Kidney epithelial cell (primary cell): ENCODE data around the gene PTPRT. TPM values are rescaled to one million over a fixed set of nuclear protein-coding genes. Genes with fewer than 3 reads are reported as not detected.

Experiments
- DNase-seq: peaks from one replicate; pipeline ENCODE4 v3.0.0-alpha.2; 2010; ENCODE audit warnings: low read depth
- H3K27me3 ChIP-seq: 2 replicates; pipeline ENCODE4 v1.6.0; 2011; ENCODE audit warnings: low read length; ENCODE audit not compliant: control insufficient read depth, insufficient read depth
- H3K36me3 ChIP-seq: 2 replicates; pipeline ENCODE4 v1.5.1; 2011; ENCODE audit warnings: low read length; ENCODE audit not compliant: control insufficient read depth, insufficient read depth
- H3K4me3 ChIP-seq: 2 replicates; pipeline ENCODE4 v1.5.1; 2011; ENCODE audit warnings: low read depth, mild to moderate bottlenecking, control low read depth, low read length
- total RNA-seq: library from RNA; depleted of rRNA; stranded (reverse); fragments of >200 nt; gene quantifications from 2 replicates; pipeline ENCODE4 v1.2.3, GENCODE V29; 2015
- TF ChIP-seq, protein P1 (sequence below): IDR thresholded peaks from 2 replicates; pipeline ENCODE4 v1.5.1; 2011; ENCODE audit warnings: mild to moderate bottlenecking, moderate library complexity, low read length, control low read depth, inconsistent platforms; ENCODE audit not compliant: insufficient read depth, poor library complexity, severe bottlenecking

The PTPRT gene
- total RNA-seq, 1 donor from 2014 or later, result 0.25 TPM

DNA sequence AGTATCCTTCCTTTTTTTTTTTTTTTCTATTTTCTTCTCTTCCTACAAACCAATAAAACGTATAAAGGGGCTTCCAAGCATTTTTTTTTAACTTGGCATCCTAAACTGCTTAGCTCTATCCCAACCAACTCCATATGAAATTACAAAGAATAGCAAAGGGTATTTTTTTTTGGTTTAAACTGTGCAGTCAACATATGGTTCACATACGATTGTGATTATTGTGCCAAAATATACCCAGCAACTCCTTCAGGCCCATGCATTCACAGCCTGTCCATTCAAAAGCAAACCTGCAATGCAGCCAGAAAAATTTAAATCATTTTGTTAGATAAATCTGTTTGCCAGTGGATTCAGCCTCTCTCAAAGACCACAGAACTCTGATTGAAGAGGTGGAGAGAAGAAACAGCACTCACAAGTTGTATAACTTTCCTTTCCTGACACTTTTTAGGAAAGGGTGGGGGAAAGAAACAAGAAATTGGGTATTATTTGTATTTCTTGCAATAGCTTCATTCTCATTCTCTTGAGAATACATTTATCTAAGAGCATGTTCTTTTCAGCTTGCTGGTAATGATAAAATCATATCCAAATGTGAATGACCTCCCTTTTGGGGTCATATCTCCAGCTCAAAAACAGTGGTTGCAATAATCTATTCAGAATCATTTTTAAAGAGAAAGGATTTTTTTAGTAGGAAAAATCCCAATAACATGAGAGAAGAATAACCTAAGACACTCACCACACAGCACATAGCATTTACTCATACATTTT lies 870.3 kb downstream of the PTPRT start:
- no peaks in the 10 kb centered on the region for H3K36me3 ChIP-seq
- no peak overlapping the region for H3K4me3 ChIP-seq
- DNase-seq, result no peak
- H3K27me3 ChIP-seq, result no peaks in the 10 kb centered on the region
- TF ChIP-seq, protein P1, sequence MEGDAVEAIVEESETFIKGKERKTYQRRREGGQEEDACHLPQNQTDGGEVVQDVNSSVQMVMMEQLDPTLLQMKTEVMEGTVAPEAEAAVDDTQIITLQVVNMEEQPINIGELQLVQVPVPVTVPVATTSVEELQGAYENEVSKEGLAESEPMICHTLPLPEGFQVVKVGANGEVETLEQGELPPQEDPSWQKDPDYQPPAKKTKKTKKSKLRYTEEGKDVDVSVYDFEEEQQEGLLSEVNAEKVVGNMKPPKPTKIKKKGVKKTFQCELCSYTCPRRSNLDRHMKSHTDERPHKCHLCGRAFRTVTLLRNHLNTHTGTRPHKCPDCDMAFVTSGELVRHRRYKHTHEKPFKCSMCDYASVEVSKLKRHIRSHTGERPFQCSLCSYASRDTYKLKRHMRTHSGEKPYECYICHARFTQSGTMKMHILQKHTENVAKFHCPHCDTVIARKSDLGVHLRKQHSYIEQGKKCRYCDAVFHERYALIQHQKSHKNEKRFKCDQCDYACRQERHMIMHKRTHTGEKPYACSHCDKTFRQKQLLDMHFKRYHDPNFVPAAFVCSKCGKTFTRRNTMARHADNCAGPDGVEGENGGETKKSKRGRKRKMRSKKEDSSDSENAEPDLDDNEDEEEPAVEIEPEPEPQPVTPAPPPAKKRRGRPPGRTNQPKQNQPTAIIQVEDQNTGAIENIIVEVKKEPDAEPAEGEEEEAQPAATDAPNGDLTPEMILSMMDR, result no peak

GRCh38 chr20:42313704-42314103 lies 876.0 kb downstream of the PTPRT start:
- Histone ChIP-seq H3K4me3 (no peak overlapping the region), H3K27me3 (no peaks in the 10 kb centered on the region)
- no peak for DNase-seq

DNA sequence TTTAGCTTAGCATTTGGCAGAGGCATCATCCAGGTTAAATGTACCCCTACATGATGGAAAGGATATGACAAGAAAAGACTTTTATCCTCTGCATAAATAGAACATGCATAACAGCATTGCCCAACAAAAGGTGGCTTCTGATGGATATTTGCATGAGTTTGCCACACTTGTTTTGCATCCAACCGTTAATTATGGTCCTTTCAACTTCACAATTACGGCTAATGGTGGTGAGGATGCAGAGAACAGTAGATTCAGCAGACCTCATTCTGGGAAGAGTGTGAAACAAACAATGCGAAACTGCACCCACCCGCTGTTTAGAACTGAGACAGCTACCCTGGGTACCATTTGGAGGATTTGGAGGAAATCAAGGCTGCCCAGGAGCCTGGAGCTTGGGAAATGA lies 880.7 kb downstream of the PTPRT start:
- Histone ChIP-seq H3K27me3 (no peaks in the 10 kb centered on the region), H3K36me3 (no peaks in the 10 kb centered on the region), H3K4me3 (no peak overlapping the region)
- no peak for DNase-seq
- TF ChIP-seq, protein P1, result no peak

More at GRCh38 chr20:42313704-42314103, 876.0 kb downstream of the PTPRT start:
- H3K36me3 ChIP-seq, result no peaks in the 10 kb centered on the region
- TF ChIP-seq, protein P1, result no peak

DNA sequence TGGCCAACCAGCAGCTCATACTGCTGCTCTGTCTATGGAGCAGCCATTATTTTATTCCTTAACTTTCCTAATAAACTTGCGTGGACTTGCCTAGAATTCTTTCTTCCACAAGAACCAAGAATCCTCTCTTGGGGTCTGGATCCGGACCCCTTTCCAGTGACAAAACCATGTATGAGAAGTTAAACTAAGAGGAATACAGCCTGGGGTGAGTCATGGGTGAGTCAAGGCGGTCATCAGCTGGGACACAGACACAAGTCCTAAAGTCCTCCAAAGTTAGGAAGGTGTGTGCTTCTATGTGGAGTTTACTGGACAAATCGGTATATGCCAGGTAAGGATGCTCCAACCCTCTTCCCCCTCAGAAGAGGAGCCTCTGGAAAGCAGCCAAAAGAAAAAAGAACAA lies 881.5 kb downstream of the PTPRT start:
- no peaks in the 10 kb centered on the region for H3K36me3 ChIP-seq
- TF ChIP-seq, protein P1, result no peak
- H3K27me3 ChIP-seq, result no peaks in the 10 kb centered on the region
- no peak for DNase-seq
- H3K4me3 ChIP-seq, result no peak overlapping the region

DNA sequence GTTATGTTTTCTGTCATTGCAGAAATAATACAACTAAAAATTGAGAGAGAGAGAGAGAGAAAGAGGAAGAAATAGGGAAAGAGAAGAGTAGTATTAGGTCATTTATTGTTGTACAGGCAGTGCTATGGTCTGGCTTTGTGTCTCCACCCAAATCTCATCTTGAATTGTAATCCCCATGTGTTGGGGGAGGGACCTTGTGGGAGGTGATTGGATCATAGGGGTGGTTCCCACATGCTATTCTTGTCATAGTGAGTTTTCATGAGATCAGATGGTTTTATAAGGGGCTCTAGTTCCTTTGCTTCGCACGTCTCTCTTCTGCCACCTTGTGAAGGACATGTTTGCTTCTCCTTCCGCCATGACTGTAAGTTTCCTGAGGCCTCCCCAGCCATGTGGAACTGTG lies 894.1 kb downstream of the PTPRT start:
- Histone ChIP-seq H3K4me3 (no peak overlapping the region), H3K36me3 (no peaks in the 10 kb centered on the region), H3K27me3 (no peaks in the 10 kb centered on the region)
- no peak for DNase-seq
- TF ChIP-seq, protein P1, result no peak

DNA sequence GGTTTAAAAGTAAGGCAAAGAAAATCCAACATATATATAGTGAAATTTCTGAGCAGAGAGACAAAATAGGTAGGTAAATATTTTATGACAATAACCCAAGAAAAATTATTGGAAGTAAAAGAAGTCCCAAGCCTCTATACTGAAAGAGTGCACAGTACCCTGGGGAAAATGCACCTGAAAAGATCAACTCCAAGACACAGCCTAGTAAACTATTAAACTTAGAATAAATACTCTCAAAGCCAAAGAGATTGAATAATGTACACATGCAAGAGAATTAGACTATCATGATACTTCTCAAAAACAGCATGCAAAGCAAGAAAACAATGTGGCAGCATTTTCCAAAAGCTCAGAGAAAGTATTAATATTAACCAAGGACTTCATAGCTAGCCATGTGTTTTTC lies 894.7 kb downstream of the PTPRT start:
- Histone ChIP-seq H3K27me3 (no peaks in the 10 kb centered on the region), H3K4me3 (no peak overlapping the region), H3K36me3 (no peaks in the 10 kb centered on the region)
- TF ChIP-seq, protein P1, result no peak
- DNase-seq, result no peak
